Thyroid gland (tissue), 4 donors: ENCODE data around the gene CCDC97. TPM values are rescaled to one million over a fixed set of nuclear protein-coding genes. Genes with fewer than 3 reads are reported as not detected.
A peak's percentile ranks its signal among the peaks of the same experiment; 100 is the strongest.

ENCODE experiments used
- DNase-seq, 2 donors: peaks; one replicate each; pipeline ENCODE4 v3.0.0-alpha.2; 2019
- H3K27ac ChIP-seq, 3 donors: fragments of 200-600 bp; sonication (generic); 1 replicate in 2 of 3; 2 replicates in 1 of 3; pipeline ENCODE4 v1.5.1; 2016 to 2019; ENCODE audit warnings: mild to moderate bottlenecking in 1 of 3, moderate library complexity in 1 of 3
- H3K27me3 ChIP-seq: fragments of 200-600 bp; sonication (generic); one replicate; pipeline ENCODE4 v1.5.1; 2019
- H3K36me3 ChIP-seq, 2 donors: fragments of 200-600 bp; sonication (generic); one replicate each; pipeline ENCODE4 v1.5.1; 2016 to 2019
- H3K4me1 ChIP-seq, 2 donors: fragments of 200-600 bp; sonication (generic); one replicate each; pipeline ENCODE4 v1.5.1; 2017 to 2019
- H3K4me3 ChIP-seq, 3 donors: fragments of 200-600 bp; sonication (generic); replicated peaks in 1 of 3; 1 replicate in 2 of 3; 2 replicates in 1 of 3; pipeline ENCODE4 v1.5.1; 2016; ENCODE audit warnings: mild to moderate bottlenecking in 1 of 3
- H3K9me3 ChIP-seq: fragments of 200-600 bp; sonication (generic); one replicate; pipeline ENCODE4 v1.5.1; 2017
- CTCF ChIP-seq, 6 experiments: fragments of 200-600 bp in 3 of 6; fragments of 450-650 bp in 3 of 6; sonication (generic) in 3 of 6; IDR thresholded peaks; one replicate each; pipeline ENCODE4 v1.5.1; 2016 to 2019; ENCODE audit warnings: antibody characterized with exemption in 6 of 6, mild to moderate bottlenecking in 2 of 6, inconsistent platforms in 1 of 6, moderate library complexity in 1 of 6
- POLR2A ChIP-seq, 2 donors: fragments of 450-650 bp; IDR thresholded peaks; one replicate each; pipeline ENCODE4 v1.6.1; 2017; ENCODE audit warnings: antibody characterized with exemption in 2 of 2, mild to moderate bottlenecking in 2 of 2, moderate library complexity in 1 of 2
- WGBS, 2 donors: methylation state at CpG; one replicate each; pipeline ENCODE4 v1.1.5; 2017; 5-methylcytosine and 5-hydroxymethylcytosine counted together
- intact Hi-C: fragments of 100-400 bp; cut with DNase I; formaldehyde crosslinking; loops from one replicate; pipeline ENCODE4 v1.15.1; 2023
- total RNA-seq, 4 donors: library from RNA; depleted of rRNA; stranded (reverse); fragments of >200 nt; gene quantifications; one replicate each; pipeline ENCODE4 v1.2.3, GENCODE V29; 2016

CCDC97 gene
- total RNA-seq, 4 donors from 2014 or later: 10.6 to 22.0 (median 19.3) TPM

GRCh38 chr19:41350735-41351338, 40.9 kb downstream of the CCDC97 start:
- intact Hi-C loops: loop anchor here (5.0 kb wide), 1 partner anchor 39 kb away; the partner anchor contains the start of gene CCDC97
- no peak for DNase-seq
- Histone ChIP-seq H3K9me3 (no peaks in the 10 kb centered on the region), H3K4me1 (peaks cover 18 to 21% of the 10 kb centered on the region in 2 donors), H3K27me3 (peaks cover 3% of the 10 kb centered on the region), H3K27ac (peak overlapping the region in 2 of 3 donors; percentile 49 to 70), H3K36me3 (no peaks in the 10 kb centered on the region), H3K4me3 (peak overlapping the region in 2 of 3 donors; percentile 16 to 45)
- no peak for TF ChIP-seq CTCF (IDR thresholded peaks at IDR 0.05)
- WGBS, 2 donors: 7 to 9% methylated on average over 22 of the region's 22 CpGs

- intact Hi-C loops: loop anchor here (5.0 kb wide), 1 partner anchor 39 kb away; the partner anchor contains the start of gene CCDC97
- TF ChIP-seq POLR2A (IDR thresholded peaks at IDR 0.05): no peak
- TF ChIP-seq CTCF (IDR thresholded peaks at IDR 0.05): no peak
- H3K4me3 ChIP-seq: peak overlapping the region in 2 of 3 donors; percentile 16 to 45
- peak; percentile 28 to 35 for DNase-seq
- H3K4me1 ChIP-seq: peaks cover 18 to 21% of the 10 kb centered on the region in 2 donors
- H3K9me3 ChIP-seq: no peaks in the 10 kb centered on the region
- no peaks in the 10 kb centered on the region for H3K36me3 ChIP-seq
- peak overlapping the region in 2 of 3 donors; percentile 49 to 70 for H3K27ac ChIP-seq
- 1 to 2% methylated on average over 28 to 49 of the region's 58 CpGs for WGBS, 2 donors
- H3K27me3 ChIP-seq: peaks cover 3% of the 10 kb centered on the region
These were observed 41.6 kb downstream of the CCDC97 start for GRCh38 chr19:41351339-41352245.

- peak overlapping the region; percentile 3 to 45 (median 33) for H3K4me3 ChIP-seq
- intact Hi-C loops: loop anchor here (5.0 kb wide), 1 partner anchor 40 kb away; the partner anchor contains the start of gene CCDC97
- no peaks in the 10 kb centered on the region for H3K36me3 ChIP-seq
- peaks cover 3% of the 10 kb centered on the region for H3K27me3 ChIP-seq
- no peak for DNase-seq
- H3K27ac ChIP-seq: peak overlapping the region in 2 of 3 donors; percentile 70 to 78
- H3K4me1 ChIP-seq: peaks cover 18 to 21% of the 10 kb centered on the region in 2 donors
- 0% methylated on average over 12 of the region's 12 CpGs for WGBS, 2 donors
- H3K9me3 ChIP-seq: no peaks in the 10 kb centered on the region
- TF ChIP-seq POLR2A (IDR thresholded peaks at IDR 0.05): no peak
These were observed 42.3 kb downstream of the CCDC97 start for GRCh38 chr19:41352279-41352608.

- DNase-seq: peak; percentile 32 to 43
- H3K9me3 ChIP-seq: no peaks in the 10 kb centered on the region
- intact Hi-C loops: loop anchor here (5.0 kb wide), 1 partner anchor 41 kb away; the partner anchor contains the start of gene CCDC97
- peak overlapping the region; percentile 3 to 45 (median 33) for H3K4me3 ChIP-seq
- peaks cover 18 to 21% of the 10 kb centered on the region in 2 donors for H3K4me1 ChIP-seq
- H3K36me3 ChIP-seq: no peaks in the 10 kb centered on the region
- 1 to 2% methylated on average over 27 to 33 of the region's 71 CpGs for WGBS, 2 donors
- TF ChIP-seq POLR2A (IDR thresholded peaks at IDR 0.05) (no peak), CTCF (IDR thresholded peaks at IDR 0.05) (peak in 1 of 6 experiments; percentile 29)
- peaks cover 3% of the 10 kb centered on the region for H3K27me3 ChIP-seq
- peak overlapping the region; percentile 66 to 78 (median 70) for H3K27ac ChIP-seq
These were observed 42.9 kb downstream of the CCDC97 start for GRCh38 chr19:41352609-41353465.
